OCI-LY1 (cell line): ENCODE measurements around the gene CCDC87.

Experiments
- H2AFZ ChIP-seq: fragments of 200-600 bp; sonication (generic), shearing (Covaris generic); 2 replicates; pipeline ENCODE4 v1.6.0; 2014; ENCODE audit warnings: antibody characterized with exemption, mild to moderate bottlenecking, low read length
- H3F3A ChIP-seq: fragments of 200-600 bp; sonication (generic), shearing (Covaris generic); 2 replicates; pipeline ENCODE4 v1.6.0; 2014; ENCODE audit warnings: mild to moderate bottlenecking, antibody characterized with exemption, low read length, moderate library complexity; ENCODE audit not compliant: insufficient read depth
- H3K27ac ChIP-seq: fragments of 200-600 bp; sonication (generic); 2 replicates; pipeline ENCODE4 v1.5.1; 2014; ENCODE audit warnings: low read length, mixed run types, mild to moderate bottlenecking, low read depth; ENCODE audit not compliant: poor library complexity, severe bottlenecking
- H3K27me3 ChIP-seq: fragments of 200-600 bp; sonication (generic); 2 replicates; pipeline ENCODE4 v1.6.0; 2014; ENCODE audit warnings: antibody characterized with exemption, mild to moderate bottlenecking, low read length, moderate library complexity; ENCODE audit not compliant: insufficient read depth
- H3K36me3 ChIP-seq: fragments of 200-600 bp; sonication (generic); 2 replicates; pipeline ENCODE4 v1.6.1; 2014; ENCODE audit warnings: mild to moderate bottlenecking, antibody characterized with exemption, low read length, moderate library complexity, mixed read lengths; ENCODE audit not compliant: insufficient read depth
- H3K4me1 ChIP-seq: fragments of 200-600 bp; sonication (generic); 2 replicates; pipeline ENCODE4 v1.5.1; 2014; ENCODE audit warnings: mild to moderate bottlenecking, low read length, moderate library complexity; ENCODE audit not compliant: insufficient read depth, severe bottlenecking
- H3K4me2 ChIP-seq: fragments of 200-600 bp; sonication (generic), shearing (Covaris generic); 2 replicates; pipeline ENCODE4 v1.6.1; 2014; ENCODE audit warnings: low read length
- H3K4me3 ChIP-seq: fragments of 200-600 bp; sonication (generic); 2 replicates; pipeline ENCODE4 v1.5.1; 2014; ENCODE audit warnings: low read length, low read depth, mild to moderate bottlenecking, mixed read lengths; ENCODE audit not compliant: poor library complexity, severe bottlenecking
- H3K79me2 ChIP-seq: fragments of 200-600 bp; shearing (Covaris generic); 2 replicates; pipeline ENCODE4 v1.6.1; 2016; ENCODE audit warnings: mixed run types, low read length, mixed read lengths; ENCODE audit not compliant: insufficient read depth
- H3K9ac ChIP-seq: fragments of 200-600 bp; sonication (generic), shearing (Covaris generic); 2 replicates; pipeline ENCODE4 v1.6.1; 2014; ENCODE audit warnings: mild to moderate bottlenecking, low read length, mixed read lengths
- H3K9me2 ChIP-seq: fragments of 200-600 bp; sonication (generic), shearing (Covaris generic); 2 replicates; pipeline ENCODE4 v1.6.1; 2014; ENCODE audit warnings: low read depth, mild to moderate bottlenecking, low read length, mixed read lengths
- H3K9me3 ChIP-seq: fragments of 200-600 bp; shearing (Covaris generic); 2 replicates; pipeline ENCODE4 v1.6.1; 2014; ENCODE audit warnings: low read length, mixed read lengths
- H4K20me1 ChIP-seq: fragments of 200-600 bp; sonication (generic), shearing (Covaris generic); 2 replicates; pipeline ENCODE4 v1.6.0; 2016; ENCODE audit warnings: mild to moderate bottlenecking, low read length; ENCODE audit not compliant: insufficient read depth
- EZH2 ChIP-seq: fragments of 200-600 bp; sonication (generic), shearing (Covaris generic); IDR thresholded peaks from 2 replicates; pipeline ENCODE4 v1.8.0; 2017; ENCODE audit warnings: borderline replicate concordance, mixed run types, mild to moderate bottlenecking, antibody characterized with exemption, low read length, moderate library complexity, mixed read lengths
- TF ChIP-seq, protein P1 (sequence below): fragments of 200-600 bp; sonication (generic), shearing (Covaris generic); IDR thresholded peaks from 2 replicates; pipeline ENCODE4 v1.5.1; 2017; ENCODE audit warnings: mild to moderate bottlenecking, antibody characterized with exemption, low read length, moderate library complexity, mixed read lengths

The CCDC87 gene

DNA sequence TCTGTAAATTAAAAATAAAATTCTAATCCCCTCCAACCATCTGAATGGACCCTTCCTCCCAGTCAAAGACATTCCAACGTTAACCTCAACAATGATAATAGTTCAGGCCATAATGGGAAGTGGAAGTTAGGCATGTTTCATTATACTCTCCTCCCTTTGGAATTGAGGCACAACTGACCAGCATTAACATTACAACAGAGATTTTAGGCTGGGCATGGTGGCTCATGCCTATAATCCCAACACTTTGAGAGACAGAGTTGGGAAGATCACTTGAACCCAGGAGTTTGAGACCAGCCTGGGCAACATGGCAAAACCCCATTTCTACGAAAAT is 22.0 kb downstream of the CCDC87 start:
- Histone ChIP-seq H3K9me2 (no peaks in the 10 kb centered on the region), H3F3A (no peaks in the 10 kb centered on the region), H2AFZ (no peak overlapping the region), H3K36me3 (no peaks in the 10 kb centered on the region), H3K4me1 (peaks cover 10% of the 10 kb centered on the region), H3K27me3 (0 out of 2 replicates have a peak, but pooled peaks cover 11% of the 10 kb centered on the region), H3K9ac (no peak overlapping the region), H3K4me3 (no peak overlapping the region), H3K4me2 (no peak overlapping the region), H4K20me1 (no peaks in the 10 kb centered on the region), H3K27ac (no peak overlapping the region), H3K79me2 (no peaks in the 10 kb centered on the region), H3K9me3 (no peaks in the 10 kb centered on the region)
- TF ChIP-seq, protein P1, sequence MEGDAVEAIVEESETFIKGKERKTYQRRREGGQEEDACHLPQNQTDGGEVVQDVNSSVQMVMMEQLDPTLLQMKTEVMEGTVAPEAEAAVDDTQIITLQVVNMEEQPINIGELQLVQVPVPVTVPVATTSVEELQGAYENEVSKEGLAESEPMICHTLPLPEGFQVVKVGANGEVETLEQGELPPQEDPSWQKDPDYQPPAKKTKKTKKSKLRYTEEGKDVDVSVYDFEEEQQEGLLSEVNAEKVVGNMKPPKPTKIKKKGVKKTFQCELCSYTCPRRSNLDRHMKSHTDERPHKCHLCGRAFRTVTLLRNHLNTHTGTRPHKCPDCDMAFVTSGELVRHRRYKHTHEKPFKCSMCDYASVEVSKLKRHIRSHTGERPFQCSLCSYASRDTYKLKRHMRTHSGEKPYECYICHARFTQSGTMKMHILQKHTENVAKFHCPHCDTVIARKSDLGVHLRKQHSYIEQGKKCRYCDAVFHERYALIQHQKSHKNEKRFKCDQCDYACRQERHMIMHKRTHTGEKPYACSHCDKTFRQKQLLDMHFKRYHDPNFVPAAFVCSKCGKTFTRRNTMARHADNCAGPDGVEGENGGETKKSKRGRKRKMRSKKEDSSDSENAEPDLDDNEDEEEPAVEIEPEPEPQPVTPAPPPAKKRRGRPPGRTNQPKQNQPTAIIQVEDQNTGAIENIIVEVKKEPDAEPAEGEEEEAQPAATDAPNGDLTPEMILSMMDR = no peak
- TF ChIP-seq EZH2 = no peak

DNA sequence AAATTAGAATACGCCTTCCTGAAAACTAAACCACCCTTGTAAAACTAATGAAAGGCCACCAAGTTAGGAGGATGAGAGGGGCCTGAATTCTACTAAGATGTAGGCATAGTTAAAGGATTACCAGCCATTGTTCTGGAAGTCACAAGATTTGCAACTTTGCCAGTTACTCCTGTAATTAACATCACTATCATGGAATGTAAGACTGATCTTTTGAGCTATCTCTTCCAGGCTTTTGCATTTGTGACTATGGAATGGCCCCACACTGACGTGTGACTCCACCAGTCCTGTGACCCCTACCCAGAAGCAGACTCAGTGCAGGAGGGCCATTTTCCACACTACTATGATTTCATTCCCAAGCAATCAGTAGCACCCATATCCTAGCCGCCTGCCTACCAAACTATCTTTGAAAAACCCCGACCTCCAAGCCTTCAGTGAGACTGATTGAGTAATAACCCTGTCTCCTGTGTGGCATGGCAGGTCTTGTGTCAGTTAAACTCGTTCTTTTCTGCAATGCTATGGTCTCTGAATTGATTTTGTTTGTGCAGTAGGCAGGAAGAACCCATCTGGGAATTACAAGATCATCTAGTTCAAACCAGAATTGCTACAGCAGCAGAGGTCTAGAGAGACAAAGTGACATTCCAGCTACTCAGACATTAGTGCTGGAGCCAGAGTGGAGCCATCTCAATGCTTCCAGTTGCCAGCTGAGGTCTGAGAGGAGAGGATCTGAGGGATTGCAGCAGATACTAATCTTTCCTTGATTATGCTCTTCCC is 22.6 kb downstream of the CCDC87 start:
- Histone ChIP-seq H3K9ac (no peak overlapping the region), H3K4me1 (peaks cover 10% of the 10 kb centered on the region), H3K27me3 (0 out of 2 replicates have a peak, but pooled peaks cover 11% of the 10 kb centered on the region), H3K4me3 (no peak overlapping the region), H3K9me2 (no peaks in the 10 kb centered on the region), H3K36me3 (no peaks in the 10 kb centered on the region), H2AFZ (no peak overlapping the region), H3F3A (no peaks in the 10 kb centered on the region), H4K20me1 (no peaks in the 10 kb centered on the region), H3K4me2 (no peak overlapping the region), H3K79me2 (no peaks in the 10 kb centered on the region), H3K27ac (no peak overlapping the region), H3K9me3 (no peaks in the 10 kb centered on the region)
- TF ChIP-seq, protein P1 = no peak
- no peak for TF ChIP-seq EZH2

DNA sequence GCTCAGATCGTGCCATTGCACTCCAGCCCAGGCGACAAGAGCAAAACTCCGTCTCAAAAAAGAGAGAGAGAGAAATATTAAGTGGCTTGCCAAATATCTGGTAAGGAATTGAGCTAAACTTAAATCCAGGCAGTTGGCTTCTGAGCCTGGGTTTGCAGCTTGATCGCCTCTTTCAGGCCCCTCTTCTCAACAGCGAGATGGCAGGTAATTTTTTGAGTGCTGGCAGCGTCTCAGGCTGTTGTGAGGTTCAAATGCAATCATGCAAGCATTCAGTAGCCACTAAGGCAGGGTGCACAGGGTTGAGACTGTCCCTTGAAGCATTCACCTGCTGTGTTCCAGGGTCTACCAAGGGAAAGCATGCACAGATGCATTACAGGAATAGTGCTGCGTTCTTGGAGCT is 23.8 kb downstream of the CCDC87 start:
- Histone ChIP-seq H4K20me1 (no peaks in the 10 kb centered on the region), H3K9ac (no peak overlapping the region), H3F3A (no peaks in the 10 kb centered on the region), H3K27ac (no peak overlapping the region), H3K4me1 (peaks cover 10% of the 10 kb centered on the region), H3K36me3 (no peaks in the 10 kb centered on the region), H3K9me3 (no peaks in the 10 kb centered on the region), H3K4me3 (no peak overlapping the region), H3K27me3 (peaks cover 11% of the 10 kb centered on the region; the same call in 1 of the 2 replicates), H2AFZ (no peak overlapping the region), H3K9me2 (no peaks in the 10 kb centered on the region), H3K4me2 (no peak overlapping the region), H3K79me2 (no peaks in the 10 kb centered on the region)
- no peak for TF ChIP-seq EZH2
- TF ChIP-seq, protein P1 = no peak
